Prostate gland (tissue), 2 donors: ENCODE results near the gene GPR4. TPM values are rescaled to one million over a fixed set of nuclear protein-coding genes. Genes with fewer than 3 reads are reported as not detected.
"Not testable (repeated sequence)": the region's sequence is repeated elsewhere in the genome, so short reads cannot be mapped to it uniquely, and the experiment has no call there.

Source experiments
- DNase-seq: peaks from one replicate; pipeline ENCODE4 v3.0.0-alpha.2; 2019; ENCODE audit warnings: low spot score
- H3K27ac ChIP-seq, 2 donors: fragments of 200-600 bp; sonication (generic); 2 replicates each; pipeline ENCODE4 v1.5.1; 2017 to 2019
- H3K27me3 ChIP-seq: fragments of 200-600 bp; sonication (generic); replicated peaks from 2 replicates; pipeline ENCODE4 v1.5.1; 2019; ENCODE audit not compliant: insufficient read depth
- H3K36me3 ChIP-seq, 2 donors: fragments of 200-600 bp; sonication (generic); 1 replicate in 1 of 2; 2 replicates in 1 of 2; pipeline versions ENCODE4 v1.5.1 to v1.8.1; 2017 to 2019
- H3K4me1 ChIP-seq: fragments of 200-600 bp; sonication (generic); replicated peaks from 2 replicates; pipeline ENCODE4 v1.5.1; 2019
- H3K4me3 ChIP-seq, 2 donors: fragments of 200-600 bp; sonication (generic); 2 replicates each; pipeline ENCODE4 v1.5.1; 2017 to 2019
- H3K9me3 ChIP-seq: fragments of 200-600 bp; sonication (generic); 2 replicates; pipeline ENCODE4 v1.5.1; 2017
- POLR2A ChIP-seq: fragments of 450-650 bp; IDR thresholded peaks from one replicate; pipeline ENCODE4 v1.6.1; 2016; ENCODE audit warnings: antibody characterized with exemption, mild to moderate bottlenecking
- POLR2AphosphoS5 ChIP-seq: sonication (generic); formaldehyde crosslinking; IDR thresholded peaks from one replicate; pipeline ENCODE4 v1.6.1; 2017; ENCODE audit warnings: antibody characterized with exemption
- WGBS: methylation state at CpG from one replicate; pipeline ENCODE4 v1.1.5; 2018; 5-methylcytosine and 5-hydroxymethylcytosine counted together
- intact Hi-C: fragments of 100-400 bp; cut with DNase I; formaldehyde crosslinking; loops from one replicate; pipeline ENCODE4 v1.14.2; 2022
- total RNA-seq, 2 donors: library from RNA; depleted of rRNA; stranded (reverse); fragments of >200 nt; gene quantifications; one replicate each; pipeline ENCODE4 v1.1.0, GENCODE V29; 2016
- TF ChIP-seq, protein P1 (sequence below), 4 experiments: fragments of 200-600 bp in 2 of 4; fragments of 450-650 bp in 2 of 4; sonication (generic) in 2 of 4; IDR thresholded peaks; 1 replicate in 3 of 4; 2 replicates in 1 of 4; pipeline ENCODE4 v1.5.1; 2016 to 2019; ENCODE audit warnings: antibody characterized with exemption in 4 of 4, mild to moderate bottlenecking in 2 of 4, moderate library complexity in 2 of 4

GPR4 gene
- total RNA-seq, 2 donors from 2014 or later = 0.55 to 2.4 TPM

DNA sequence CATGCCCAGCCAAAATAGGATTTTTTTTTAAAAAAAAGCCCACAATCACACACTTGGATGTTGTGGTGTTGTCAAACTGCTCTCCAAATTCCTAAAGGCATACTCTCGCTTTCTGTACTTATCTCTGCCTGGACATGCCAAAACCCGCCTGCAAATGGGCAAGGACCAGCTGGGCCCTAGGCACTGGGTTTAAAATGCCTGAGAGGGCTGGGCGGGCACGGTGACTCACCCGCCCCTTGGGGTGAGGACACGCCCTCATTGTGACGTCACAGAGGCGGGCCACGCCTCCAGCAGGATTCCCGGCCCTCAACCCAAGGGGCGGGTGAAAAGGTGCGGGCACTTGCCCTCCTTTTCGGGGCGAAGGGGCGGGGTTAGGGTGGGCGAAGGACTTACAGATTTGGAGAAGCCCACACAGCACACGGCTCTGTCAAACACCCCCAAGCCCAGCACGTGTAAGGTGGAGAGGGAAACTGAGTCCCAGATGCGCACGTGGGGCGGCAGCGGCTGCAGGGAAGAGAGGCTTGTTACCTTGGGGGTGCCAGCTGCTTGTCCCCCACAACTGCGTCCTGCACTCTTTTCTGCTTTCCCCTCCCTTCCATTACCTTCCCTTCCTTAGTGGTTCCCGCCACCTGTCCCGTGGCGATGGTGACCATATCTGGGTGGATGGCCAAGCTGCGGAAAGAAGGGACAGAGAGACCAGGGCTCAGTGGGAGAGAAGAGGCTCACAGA is 30.6 kb upstream of the GPR4 start:
- H3K9me3 ChIP-seq = no peaks in the 10 kb centered on the region
- DNase-seq = peak; percentile 90
- no peaks in the 10 kb centered on the region for H3K4me1 ChIP-seq
- H3K27me3 ChIP-seq = no peaks in the 10 kb centered on the region
- no peaks in the 10 kb centered on the region for H3K36me3 ChIP-seq
- TF ChIP-seq, protein P1, sequence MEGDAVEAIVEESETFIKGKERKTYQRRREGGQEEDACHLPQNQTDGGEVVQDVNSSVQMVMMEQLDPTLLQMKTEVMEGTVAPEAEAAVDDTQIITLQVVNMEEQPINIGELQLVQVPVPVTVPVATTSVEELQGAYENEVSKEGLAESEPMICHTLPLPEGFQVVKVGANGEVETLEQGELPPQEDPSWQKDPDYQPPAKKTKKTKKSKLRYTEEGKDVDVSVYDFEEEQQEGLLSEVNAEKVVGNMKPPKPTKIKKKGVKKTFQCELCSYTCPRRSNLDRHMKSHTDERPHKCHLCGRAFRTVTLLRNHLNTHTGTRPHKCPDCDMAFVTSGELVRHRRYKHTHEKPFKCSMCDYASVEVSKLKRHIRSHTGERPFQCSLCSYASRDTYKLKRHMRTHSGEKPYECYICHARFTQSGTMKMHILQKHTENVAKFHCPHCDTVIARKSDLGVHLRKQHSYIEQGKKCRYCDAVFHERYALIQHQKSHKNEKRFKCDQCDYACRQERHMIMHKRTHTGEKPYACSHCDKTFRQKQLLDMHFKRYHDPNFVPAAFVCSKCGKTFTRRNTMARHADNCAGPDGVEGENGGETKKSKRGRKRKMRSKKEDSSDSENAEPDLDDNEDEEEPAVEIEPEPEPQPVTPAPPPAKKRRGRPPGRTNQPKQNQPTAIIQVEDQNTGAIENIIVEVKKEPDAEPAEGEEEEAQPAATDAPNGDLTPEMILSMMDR (IDR thresholded peaks at IDR 0.05) = no peak
- TF ChIP-seq POLR2AphosphoS5 (peak; percentile 89), POLR2A (peak; percentile 57)
- intact Hi-C loops = no loop called here
- 36% methylated on average over 27 of the region's 27 CpGs for WGBS
- no peak overlapping the region for H3K4me3 ChIP-seq
- H3K27ac ChIP-seq = peak overlapping the region; percentile 43 to 50

DNA sequence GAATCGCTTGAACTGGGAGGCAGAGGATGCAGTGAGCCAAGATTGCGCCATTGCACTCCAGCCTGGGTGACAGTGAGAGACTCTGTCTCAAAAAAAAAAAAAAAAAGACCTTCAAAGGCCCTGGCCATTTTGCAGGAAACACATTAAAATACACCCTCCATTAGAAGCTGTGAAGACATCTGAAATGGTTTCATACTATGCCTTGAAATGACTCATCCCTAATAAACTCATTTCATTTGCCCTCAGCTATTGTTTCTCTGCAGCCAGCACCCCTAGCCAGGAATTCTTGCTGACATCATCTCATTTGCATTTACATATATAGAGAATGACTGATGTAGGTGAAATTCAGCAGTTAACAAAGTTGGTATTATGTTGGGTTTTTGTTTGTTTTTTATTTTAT is 28.5 kb upstream of the GPR4 start:
- Histone ChIP-seq H3K4me1 (no peaks in the 10 kb centered on the region), H3K36me3 (no peaks in the 10 kb centered on the region), H3K27me3 (no peaks in the 10 kb centered on the region), H3K27ac (no peak overlapping the region), H3K9me3 (no peaks in the 10 kb centered on the region), H3K4me3 (no peak overlapping the region)
- TF ChIP-seq, protein P1 (IDR thresholded peaks at IDR 0.05) = no peak
- peak; percentile 42 for TF ChIP-seq POLR2AphosphoS5
- TF ChIP-seq POLR2A = no peak
- DNase-seq = no peak
- whole genome bisulfite sequencing = 68% methylated on average over 2 of the region's 2 CpGs
- intact Hi-C loops = no loop called here

DNA sequence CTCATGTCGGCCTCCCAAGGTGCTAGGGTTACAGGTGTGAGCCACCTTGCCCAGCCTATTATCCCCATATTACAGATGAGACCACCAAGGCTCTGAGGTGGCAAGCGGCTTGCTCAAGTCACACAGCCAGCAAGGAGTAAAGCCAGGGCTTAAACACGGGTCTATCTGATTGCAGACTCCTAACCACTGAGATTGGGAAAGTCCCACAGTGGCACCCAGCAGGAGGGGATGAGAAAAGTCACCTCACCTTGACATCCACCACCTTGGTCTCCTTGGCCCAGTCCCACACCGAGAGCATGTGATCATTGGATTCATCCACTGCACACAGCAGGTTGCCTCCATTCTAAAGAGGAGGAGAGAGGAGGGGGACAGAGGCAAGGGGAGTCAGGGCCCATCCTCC is 27.7 kb upstream of the GPR4 start:
- Histone ChIP-seq H3K36me3 (no peaks in the 10 kb centered on the region), H3K27me3 (no peaks in the 10 kb centered on the region), H3K27ac (no peak overlapping the region), H3K4me1 (no peaks in the 10 kb centered on the region), H3K4me3 (no peak overlapping the region), H3K9me3 (no peaks in the 10 kb centered on the region)
- intact Hi-C loops = no loop called here
- WGBS = 65% methylated on average over 4 of the region's 4 CpGs
- no peak for DNase-seq
- TF ChIP-seq, protein P1 (IDR thresholded peaks at IDR 0.05) = no peak
- no peak for TF ChIP-seq POLR2AphosphoS5
- TF ChIP-seq POLR2A = no peak

DNA sequence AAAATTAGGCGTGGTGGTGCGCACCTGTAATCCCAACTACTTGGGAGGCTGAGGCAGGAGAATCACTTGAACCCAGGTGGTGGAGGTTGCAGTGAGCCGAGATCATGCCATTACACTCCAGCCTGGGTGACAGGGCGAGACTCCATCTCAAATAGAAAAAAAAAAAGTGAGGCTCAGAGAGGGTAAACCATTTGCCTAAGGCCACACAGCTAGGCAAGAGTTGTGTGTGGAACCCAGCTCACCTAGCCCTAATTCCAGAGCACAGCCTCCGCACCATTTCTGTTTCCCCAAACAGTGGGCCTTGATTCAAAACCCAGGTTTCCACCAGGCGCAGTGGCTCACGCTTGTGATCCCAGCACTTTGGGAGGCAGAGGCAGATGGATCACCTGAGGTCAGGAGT is 26.2 kb upstream of the GPR4 start:
- H3K4me3 ChIP-seq, H3K27me3 ChIP-seq, H3K36me3 ChIP-seq, H3K4me1 ChIP-seq, H3K27ac ChIP-seq, H3K9me3 ChIP-seq, DNase-seq, intact Hi-C loops: not testable (repeated sequence)
- WGBS = 97% methylated on average over 7 of the region's 7 CpGs

DNA sequence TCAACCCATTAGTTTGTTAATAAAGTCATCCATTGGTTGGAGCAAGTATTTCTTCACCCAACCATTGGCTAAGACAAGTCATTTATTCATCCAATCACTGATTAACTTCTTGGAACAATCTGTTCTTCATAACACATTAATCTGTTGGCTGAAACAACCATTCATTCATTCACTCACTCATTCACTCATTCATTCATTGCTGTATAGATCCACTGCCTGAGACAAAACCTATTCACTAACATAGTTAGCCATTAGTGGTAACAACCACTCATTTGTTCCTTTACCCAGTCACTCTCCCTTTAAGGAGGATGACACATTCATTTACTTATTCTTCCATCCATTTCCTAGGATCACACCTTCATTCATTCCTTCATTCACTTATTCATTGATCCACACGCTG is 22.0 kb upstream of the GPR4 start:
- H3K4me1 ChIP-seq = no peaks in the 10 kb centered on the region
- H3K4me3 ChIP-seq = no peak overlapping the region
- no peaks in the 10 kb centered on the region for H3K27me3 ChIP-seq
- no peaks in the 10 kb centered on the region for H3K9me3 ChIP-seq
- TF ChIP-seq POLR2A (no peak), POLR2AphosphoS5 (no peak)
- TF ChIP-seq, protein P1 (IDR thresholded peaks at IDR 0.05) = no peak
- peaks cover 0 to 4% of the 10 kb centered on the region in 2 donors for H3K36me3 ChIP-seq
- WGBS = 94% methylated on average over 1 of the region's 1 CpG
- no peak for DNase-seq
- no peak overlapping the region for H3K27ac ChIP-seq
- intact Hi-C loops = no loop called here
